Glutamatergic neuron (in vitro differentiated cells): Measurements from ENCODE around the gene KLHDC3. TPM values are rescaled to one million over a fixed set of nuclear protein-coding genes. Genes with fewer than 3 reads are reported as not detected.
"Not testable (repeated sequence)": the region's sequence is repeated elsewhere in the genome, so short reads cannot be mapped to it uniquely, and the experiment has no call there.

Experiments used
- DNase-seq: peaks from one replicate; pipeline ENCODE4 v3.0.0; 2022
- H3K27ac Mint-ChIP-seq: one replicate; pipeline ENCODE4 v1.8.0; 2020; ENCODE audit warnings: mild to moderate bottlenecking, mixed read lengths, inconsistent platforms; ENCODE audit not compliant: unreplicated experiment
- H3K27me3 Mint-ChIP-seq: one replicate; pipeline ENCODE4 v1.8.0; 2020; ENCODE audit warnings: mild to moderate bottlenecking, moderate library complexity, mixed read lengths, inconsistent platforms; ENCODE audit not compliant: unreplicated experiment
- H3K36me3 Mint-ChIP-seq: one replicate; pipeline ENCODE4 v1.8.0; 2020; ENCODE audit warnings: mild to moderate bottlenecking, mixed read lengths, inconsistent platforms; ENCODE audit not compliant: unreplicated experiment
- H3K4me1 Mint-ChIP-seq: one replicate; pipeline ENCODE4 v1.8.0; 2020; ENCODE audit warnings: mild to moderate bottlenecking, low read depth, mixed read lengths, inconsistent platforms; ENCODE audit not compliant: unreplicated experiment
- H3K4me3 Mint-ChIP-seq: one replicate; pipeline ENCODE4 v1.8.0; 2020; ENCODE audit warnings: mild to moderate bottlenecking, mixed read lengths, inconsistent platforms; ENCODE audit not compliant: unreplicated experiment
- H3K9me3 Mint-ChIP-seq: one replicate; pipeline ENCODE4 v1.8.0; 2020; ENCODE audit warnings: mild to moderate bottlenecking, moderate library complexity, mixed read lengths, inconsistent platforms; ENCODE audit not compliant: unreplicated experiment
- CTCF ChIP-seq: fragments of 200-600 bp; sonication (generic); IDR thresholded peaks from one replicate; pipeline ENCODE4 v1.5.0; 2021; ENCODE audit not compliant: partially characterized antibody, unreplicated experiment
- total RNA-seq: library from RNA; stranded (reverse); fragmentation: NEBNext Ultra II Directional; extraction: Animal tissue kit (Norgen Biotek cat#: 25700); gene quantifications from one replicate; pipeline ENCODE4 v1.2.1, GENCODE V29; 2021; ENCODE audit not compliant: unreplicated experiment

The KLHDC3 gene
- total RNA-seq, 1 donor from 2014 or later = 119 TPM

DNA sequence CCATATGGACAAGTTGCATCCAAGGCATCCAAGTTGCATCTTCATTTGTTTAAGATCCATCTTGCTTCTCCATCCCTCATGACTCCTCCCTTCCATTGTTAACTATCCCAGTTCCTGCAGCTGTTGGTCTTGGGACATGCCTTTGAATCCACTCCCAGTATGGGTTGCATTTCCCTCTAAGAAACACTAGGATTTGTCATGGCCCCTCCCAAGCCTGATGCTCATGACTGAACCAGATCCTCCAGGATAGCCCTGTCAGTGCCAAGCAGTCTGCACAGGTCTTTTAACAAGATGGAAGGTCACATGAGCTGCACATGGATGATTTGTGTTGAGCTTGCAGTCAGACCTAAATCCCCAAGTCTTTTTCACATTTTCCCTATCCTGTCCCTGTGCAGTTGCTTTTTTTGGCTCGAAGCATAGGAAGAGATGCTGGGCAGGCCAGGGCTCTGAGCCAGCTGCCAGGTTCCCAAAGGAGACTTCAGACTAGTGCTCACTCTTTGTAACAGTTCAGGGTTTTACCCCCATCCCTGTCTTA, 25.5 kb upstream of the KLHDC3 start:
- Mint-ChIP-seq H3K4me3 (no peak overlapping the region), H3K4me1 (peaks cover 13% of the 10 kb centered on the region), H3K9me3 (peaks cover 13% of the 10 kb centered on the region), H3K27ac (no peak overlapping the region), H3K36me3 (no peaks in the 10 kb centered on the region), H3K27me3 (peaks cover 3% of the 10 kb centered on the region)
- DNase-seq = no peak
- no peak for TF ChIP-seq CTCF

GRCh38 chr6:42989923-42990322, 24.1 kb upstream of the KLHDC3 start:
- H3K36me3 Mint-ChIP-seq = no peaks in the 10 kb centered on the region
- no peak for TF ChIP-seq CTCF
- no peak overlapping the region for H3K27ac Mint-ChIP-seq
- H3K27me3 Mint-ChIP-seq = peaks cover 3% of the 10 kb centered on the region
- peaks cover 11% of the 10 kb centered on the region for H3K4me1 Mint-ChIP-seq
- no peak overlapping the region for H3K4me3 Mint-ChIP-seq
- no peak for DNase-seq
- peaks cover 13% of the 10 kb centered on the region for H3K9me3 Mint-ChIP-seq

DNA sequence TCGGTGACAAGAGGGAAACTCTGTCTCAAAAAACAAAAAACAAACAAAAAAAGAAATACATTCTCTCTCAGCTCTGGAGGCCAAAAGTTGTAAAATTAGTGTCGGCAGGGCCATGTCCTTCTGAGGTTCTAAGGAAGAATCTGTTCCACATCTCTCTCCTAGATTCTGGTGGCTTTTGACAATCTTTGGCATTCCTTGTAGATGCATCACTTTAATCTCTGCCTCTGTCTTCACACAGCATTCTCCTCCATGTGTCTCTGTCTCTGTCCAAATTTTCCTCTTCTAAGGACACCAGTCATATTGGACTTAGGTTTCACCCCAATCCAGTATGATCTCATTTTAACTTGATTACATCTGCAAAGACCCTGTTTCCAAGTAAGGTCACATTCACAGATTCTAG, 20.6 kb upstream of the KLHDC3 start:
- H3K27me3 Mint-ChIP-seq = no peaks in the 10 kb centered on the region
- no peak for DNase-seq
- no peaks in the 10 kb centered on the region for H3K36me3 Mint-ChIP-seq
- H3K27ac Mint-ChIP-seq = no peak overlapping the region
- H3K9me3 Mint-ChIP-seq = peaks cover 2% of the 10 kb centered on the region
- no peak overlapping the region for H3K4me3 Mint-ChIP-seq
- H3K4me1 Mint-ChIP-seq = no peaks in the 10 kb centered on the region
- TF ChIP-seq CTCF = no peak

DNA sequence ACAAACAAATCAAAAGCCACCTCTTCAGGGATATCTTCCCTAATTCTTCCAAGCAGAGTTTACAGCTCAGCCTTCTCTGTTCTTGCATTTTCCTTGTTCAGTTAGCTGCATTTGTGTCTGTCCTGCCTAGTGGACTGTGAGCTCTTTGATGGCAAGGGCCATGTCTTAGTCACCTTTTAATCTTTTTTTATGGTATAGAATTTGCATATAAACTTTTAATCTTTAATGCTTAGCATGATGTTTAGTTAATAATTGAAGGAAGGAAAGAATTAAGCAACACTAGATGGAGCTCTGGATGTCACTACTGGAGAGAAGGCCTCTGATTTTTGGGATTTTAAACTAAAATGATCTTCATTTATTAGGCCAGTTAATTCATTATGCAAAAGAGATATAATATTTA, 17.5 kb upstream of the KLHDC3 start:
- Mint-ChIP-seq H3K4me1 (no peaks in the 10 kb centered on the region), H3K36me3 (no peaks in the 10 kb centered on the region), H3K27ac (no peak overlapping the region), H3K4me3 (no peak overlapping the region), H3K9me3 (peaks cover 2% of the 10 kb centered on the region), H3K27me3 (no peaks in the 10 kb centered on the region)
- no peak for TF ChIP-seq CTCF
- no peak for DNase-seq

- H3K27me3 Mint-ChIP-seq, H3K27ac Mint-ChIP-seq, H3K4me3 Mint-ChIP-seq, H3K4me1 Mint-ChIP-seq, DNase-seq, H3K36me3 Mint-ChIP-seq, H3K9me3 Mint-ChIP-seq: not testable (repeated sequence)
These were observed 15.8 kb upstream of the KLHDC3 start for GRCh38 chr6:42998205-42998604.
